HL-60 (cell line): ENCODE data around the gene TMIGD2.
A peak's percentile ranks its signal among the peaks of the same experiment; 100 is the strongest.

Experiments
- DNase-seq, 2 experiments: peaks; one replicate each; pipeline ENCODE4 v3.0.0-alpha.2; 2010 to 2020; ENCODE audit warnings: low read depth in 1 of 2, low spot score in 1 of 2
- H3K27ac ChIP-seq: fragments of 250-450 bp; sonication (Bioruptor Pico); replicated peaks from 2 replicates; pipeline ENCODE4 v1.5.1; 2020; ENCODE audit warnings: mild to moderate bottlenecking, moderate library complexity
- H3K27me3 ChIP-seq: fragments of 250-450 bp; sonication (Bioruptor Pico); 2 replicates; pipeline ENCODE4 v1.5.1; 2021; ENCODE audit warnings: mild to moderate bottlenecking, moderate library complexity; ENCODE audit not compliant: insufficient read depth, poor library complexity, severe bottlenecking
- H3K4me3 ChIP-seq: replicated peaks from 2 replicates; pipeline ENCODE4 v1.5.1; 2011; ENCODE audit warnings: mild to moderate bottlenecking, control low read depth, low read length; ENCODE audit not compliant: insufficient read depth
- GABPA ChIP-seq: IDR thresholded peaks from 2 replicates; pipeline ENCODE4 v1.6.1; 2012; ENCODE audit warnings: low read depth
- POLR2AphosphoS5 ChIP-seq: IDR thresholded peaks from 2 replicates; pipeline ENCODE4 v1.6.1; 2012; ENCODE audit warnings: low read depth
- SPI1 ChIP-seq: IDR thresholded peaks from 2 replicates; pipeline ENCODE4 v1.6.1; 2012; ENCODE audit warnings: low read depth, mild to moderate bottlenecking, borderline replicate concordance
- TF ChIP-seq, protein P1 (sequence below): IDR thresholded peaks from one replicate; pipeline ENCODE4 v1.5.1; 2011; ENCODE audit warnings: low read length, control low read depth, inconsistent platforms; ENCODE audit not compliant: insufficient read depth
- TF ChIP-seq, protein P2 (sequence below): IDR thresholded peaks from 2 replicates; pipeline ENCODE4 v1.6.1; 2012; ENCODE audit warnings: low read depth; ENCODE audit not compliant: insufficient replicate concordance

TMIGD2 gene

DNA sequence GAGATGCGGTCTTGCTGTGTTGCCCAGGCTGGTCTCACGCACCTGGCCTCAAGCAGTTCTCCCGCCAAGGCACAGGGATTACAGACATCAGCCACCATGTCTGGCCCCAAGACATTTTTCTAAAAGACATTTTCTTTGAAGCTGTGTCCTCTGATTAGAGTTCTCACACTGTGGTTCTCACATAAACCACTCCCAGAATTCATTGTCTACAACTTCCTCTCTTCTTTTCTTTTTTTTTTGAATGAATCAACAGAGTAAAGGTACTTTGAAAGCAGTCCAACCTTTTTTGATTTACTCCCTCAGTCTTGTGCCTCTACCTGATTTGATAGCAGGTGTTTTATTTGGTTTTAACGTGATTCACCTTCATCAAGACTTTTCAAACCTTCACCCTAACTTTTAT, 37.4 kb downstream of the TMIGD2 start:
- Histone ChIP-seq H3K27me3 (no peaks in the 10 kb centered on the region), H3K4me3 (no peak overlapping the region), H3K27ac (no peak overlapping the region)
- TF ChIP-seq POLR2AphosphoS5 (no peak), SPI1 (peak; percentile 20; the same call in 1 of the 2 replicates)
- DNase-seq, result no peak

DNA sequence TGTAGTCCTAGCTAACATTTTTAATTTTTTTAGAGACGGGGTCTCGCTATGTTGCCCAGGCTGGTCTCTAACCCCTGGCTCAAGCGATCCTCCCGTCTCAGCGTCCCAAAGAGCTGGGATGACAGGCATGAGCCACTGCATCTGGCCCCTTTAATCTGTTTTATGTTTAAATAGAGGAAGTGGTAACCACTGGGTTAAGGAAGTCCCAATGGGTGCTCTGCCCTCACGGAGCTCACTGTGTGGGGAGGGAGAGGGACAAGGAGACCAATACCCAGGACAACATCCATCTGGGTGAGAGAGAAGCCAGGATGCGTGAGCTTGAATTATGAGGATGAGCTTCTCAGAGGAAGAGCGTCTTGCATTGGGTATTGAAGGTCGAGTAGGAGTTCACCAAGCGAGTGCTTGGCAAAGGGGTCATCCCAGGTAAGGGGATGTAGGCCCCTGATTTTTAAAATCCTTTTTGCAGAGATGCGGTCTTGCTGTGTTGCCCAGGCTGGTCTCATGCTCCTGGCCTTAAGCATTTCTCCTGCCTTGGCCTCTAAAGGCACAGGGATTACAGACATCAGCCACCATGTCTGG, 41.5 kb downstream of the TMIGD2 start:
- Histone ChIP-seq H3K4me3 (no peak overlapping the region), H3K27ac (no peak overlapping the region), H3K27me3 (no peaks in the 10 kb centered on the region)
- peak in 1 of 2 experiments; percentile 68 for DNase-seq
- TF ChIP-seq SPI1, result peak; percentile 97
- TF ChIP-seq POLR2AphosphoS5, result 0 out of 2 replicates have a peak, but pooled peaks have one; percentile 21
- TF ChIP-seq, protein P1, sequence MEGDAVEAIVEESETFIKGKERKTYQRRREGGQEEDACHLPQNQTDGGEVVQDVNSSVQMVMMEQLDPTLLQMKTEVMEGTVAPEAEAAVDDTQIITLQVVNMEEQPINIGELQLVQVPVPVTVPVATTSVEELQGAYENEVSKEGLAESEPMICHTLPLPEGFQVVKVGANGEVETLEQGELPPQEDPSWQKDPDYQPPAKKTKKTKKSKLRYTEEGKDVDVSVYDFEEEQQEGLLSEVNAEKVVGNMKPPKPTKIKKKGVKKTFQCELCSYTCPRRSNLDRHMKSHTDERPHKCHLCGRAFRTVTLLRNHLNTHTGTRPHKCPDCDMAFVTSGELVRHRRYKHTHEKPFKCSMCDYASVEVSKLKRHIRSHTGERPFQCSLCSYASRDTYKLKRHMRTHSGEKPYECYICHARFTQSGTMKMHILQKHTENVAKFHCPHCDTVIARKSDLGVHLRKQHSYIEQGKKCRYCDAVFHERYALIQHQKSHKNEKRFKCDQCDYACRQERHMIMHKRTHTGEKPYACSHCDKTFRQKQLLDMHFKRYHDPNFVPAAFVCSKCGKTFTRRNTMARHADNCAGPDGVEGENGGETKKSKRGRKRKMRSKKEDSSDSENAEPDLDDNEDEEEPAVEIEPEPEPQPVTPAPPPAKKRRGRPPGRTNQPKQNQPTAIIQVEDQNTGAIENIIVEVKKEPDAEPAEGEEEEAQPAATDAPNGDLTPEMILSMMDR, result no peak

DNA sequence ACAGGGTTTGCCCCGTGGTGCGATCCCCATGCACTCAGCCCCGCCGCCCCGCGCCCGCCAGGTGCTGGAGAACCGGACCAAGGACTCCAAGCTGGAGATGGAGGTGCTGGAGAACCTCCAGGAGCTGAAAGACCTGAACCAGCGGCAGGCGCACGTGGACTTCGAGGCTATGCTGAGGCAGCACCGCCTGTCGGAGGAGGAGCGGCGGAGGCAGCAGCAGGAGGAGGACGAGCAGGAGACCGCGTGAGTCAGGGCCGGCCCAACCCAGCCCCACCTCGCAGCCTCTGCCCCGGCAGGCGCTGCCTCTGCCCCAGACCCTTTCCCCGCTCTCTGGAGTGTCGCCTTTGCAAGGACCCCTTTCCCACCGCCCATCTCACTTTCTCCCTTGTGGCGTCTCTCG, 44.0 kb downstream of the TMIGD2 start:
- TF ChIP-seq POLR2AphosphoS5, result no peak
- TF ChIP-seq, protein P2, sequence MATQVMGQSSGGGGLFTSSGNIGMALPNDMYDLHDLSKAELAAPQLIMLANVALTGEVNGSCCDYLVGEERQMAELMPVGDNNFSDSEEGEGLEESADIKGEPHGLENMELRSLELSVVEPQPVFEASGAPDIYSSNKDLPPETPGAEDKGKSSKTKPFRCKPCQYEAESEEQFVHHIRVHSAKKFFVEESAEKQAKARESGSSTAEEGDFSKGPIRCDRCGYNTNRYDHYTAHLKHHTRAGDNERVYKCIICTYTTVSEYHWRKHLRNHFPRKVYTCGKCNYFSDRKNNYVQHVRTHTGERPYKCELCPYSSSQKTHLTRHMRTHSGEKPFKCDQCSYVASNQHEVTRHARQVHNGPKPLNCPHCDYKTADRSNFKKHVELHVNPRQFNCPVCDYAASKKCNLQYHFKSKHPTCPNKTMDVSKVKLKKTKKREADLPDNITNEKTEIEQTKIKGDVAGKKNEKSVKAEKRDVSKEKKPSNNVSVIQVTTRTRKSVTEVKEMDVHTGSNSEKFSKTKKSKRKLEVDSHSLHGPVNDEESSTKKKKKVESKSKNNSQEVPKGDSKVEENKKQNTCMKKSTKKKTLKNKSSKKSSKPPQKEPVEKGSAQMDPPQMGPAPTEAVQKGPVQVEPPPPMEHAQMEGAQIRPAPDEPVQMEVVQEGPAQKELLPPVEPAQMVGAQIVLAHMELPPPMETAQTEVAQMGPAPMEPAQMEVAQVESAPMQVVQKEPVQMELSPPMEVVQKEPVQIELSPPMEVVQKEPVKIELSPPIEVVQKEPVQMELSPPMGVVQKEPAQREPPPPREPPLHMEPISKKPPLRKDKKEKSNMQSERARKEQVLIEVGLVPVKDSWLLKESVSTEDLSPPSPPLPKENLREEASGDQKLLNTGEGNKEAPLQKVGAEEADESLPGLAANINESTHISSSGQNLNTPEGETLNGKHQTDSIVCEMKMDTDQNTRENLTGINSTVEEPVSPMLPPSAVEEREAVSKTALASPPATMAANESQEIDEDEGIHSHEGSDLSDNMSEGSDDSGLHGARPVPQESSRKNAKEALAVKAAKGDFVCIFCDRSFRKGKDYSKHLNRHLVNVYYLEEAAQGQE, result no peak
- no peak for TF ChIP-seq SPI1
- no peak overlapping the region for H3K27ac ChIP-seq
- no peak overlapping the region for H3K4me3 ChIP-seq
- no peak for DNase-seq
- H3K27me3 ChIP-seq, result no peaks in the 10 kb centered on the region

DNA sequence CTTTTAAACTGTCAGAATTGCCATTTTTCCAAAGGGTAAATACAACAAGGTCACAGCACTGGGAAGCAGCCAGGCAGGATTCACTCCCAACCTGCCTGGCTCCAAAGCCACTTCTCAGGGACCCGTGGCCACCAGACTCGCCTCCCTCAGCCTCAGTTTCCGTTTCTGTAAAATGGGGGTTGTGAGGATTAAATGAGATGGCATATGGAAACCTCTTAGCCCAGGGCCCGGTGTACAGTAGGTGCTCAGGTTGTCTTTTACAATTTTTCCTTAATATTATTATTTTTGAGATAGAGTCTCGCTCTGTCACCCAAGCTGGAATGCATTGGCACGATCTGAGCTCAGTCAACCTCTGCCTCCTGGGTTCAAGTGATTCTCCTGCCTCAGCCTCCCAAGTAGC, 45.2 kb downstream of the TMIGD2 start:
- Histone ChIP-seq H3K27me3 (no peaks in the 10 kb centered on the region), H3K4me3 (no peak overlapping the region), H3K27ac (no peak overlapping the region)
- TF ChIP-seq SPI1 (no peak), GABPA (no peak), POLR2AphosphoS5 (no peak)
- TF ChIP-seq, protein P2, result no peak
- TF ChIP-seq, protein P1, result no peak
- DNase-seq, result no peak

DNA sequence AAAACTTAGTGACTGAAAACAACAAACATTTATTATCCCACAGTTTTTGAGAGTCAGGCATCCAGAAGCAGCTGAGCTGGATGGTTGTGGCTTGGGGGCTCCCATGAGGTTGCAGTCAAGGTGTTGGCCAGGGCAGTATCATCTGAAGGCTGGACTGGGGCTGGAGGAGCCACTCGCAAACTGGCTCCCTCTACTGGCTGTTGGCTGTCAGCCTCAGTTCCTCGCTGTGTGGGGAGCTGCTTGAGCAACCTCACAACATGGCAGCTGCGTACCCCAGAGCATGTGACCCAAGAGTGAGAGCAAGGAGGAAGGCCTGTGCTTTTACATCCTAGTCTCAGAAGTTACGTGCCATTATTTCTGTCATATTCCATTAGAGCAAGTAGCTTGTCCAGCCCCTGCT, 45.6 kb downstream of the TMIGD2 start:
- Histone ChIP-seq H3K27ac (no peak overlapping the region), H3K27me3 (no peaks in the 10 kb centered on the region), H3K4me3 (no peak overlapping the region)
- DNase-seq, result peak in 1 of 2 experiments; percentile 20
- TF ChIP-seq POLR2AphosphoS5 (no peak), GABPA (no peak)
- TF ChIP-seq, protein P1, result peak; percentile 14
